Neural progenitor cell (in vitro differentiated cells): Measurements from ENCODE around the gene KLHL17. TPM values are rescaled to one million over a fixed set of nuclear protein-coding genes. Genes with fewer than 3 reads are reported as not detected.

Experiments
- DNase-seq: peaks from one replicate; pipeline ENCODE4 v3.0.0-alpha.2; 2016; ENCODE audit warnings: low spot score
- H2AFZ ChIP-seq: fragments of 200-600 bp; sonication (generic); replicated peaks from 2 replicates; pipeline ENCODE4 v1.6.1; 2016; ENCODE audit warnings: antibody characterized with exemption
- H3F3A ChIP-seq: fragments of 200-600 bp; sonication (generic); 2 replicates; pipeline ENCODE4 v1.6.1; 2016; ENCODE audit warnings: antibody characterized with exemption, low read depth
- H3K27ac ChIP-seq: fragments of 200-600 bp; sonication (generic); 2 replicates; pipeline ENCODE4 v1.5.1; 2016; ENCODE audit warnings: mild to moderate bottlenecking
- H3K27me3 ChIP-seq: fragments of 200-600 bp; sonication (generic); 2 replicates; pipeline ENCODE4 v1.6.1; 2016; ENCODE audit warnings: mild to moderate bottlenecking, moderate library complexity
- H3K36me3 ChIP-seq: fragments of 200-600 bp; sonication (generic); 2 replicates; pipeline ENCODE4 v1.5.1; 2016
- H3K4me1 ChIP-seq: fragments of 200-600 bp; sonication (generic); 2 replicates; pipeline ENCODE4 v1.6.1; 2016; ENCODE audit warnings: mixed run types
- H3K4me2 ChIP-seq: fragments of 200-600 bp; sonication (generic); 2 replicates; pipeline ENCODE4 v1.6.1; 2016
- H3K4me3 ChIP-seq: fragments of 200-600 bp; sonication (generic); 2 replicates; pipeline ENCODE4 v1.5.1; 2016
- H3K79me2 ChIP-seq: fragments of 200-600 bp; sonication (generic); 2 replicates; pipeline ENCODE4 v1.6.1; 2016; ENCODE audit warnings: low read depth
- H3K9ac ChIP-seq: fragments of 200-600 bp; sonication (generic); 2 replicates; pipeline ENCODE4 v1.6.1; 2016
- H3K9me3 ChIP-seq: fragments of 200-600 bp; sonication (generic); 2 replicates; pipeline ENCODE4 v1.5.1; 2016; ENCODE audit warnings: low read depth
- H4K20me1 ChIP-seq: fragments of 200-600 bp; sonication (generic); 2 replicates; pipeline ENCODE4 v1.6.1; 2016; ENCODE audit warnings: low read depth
- H3K27ac Mint-ChIP-seq: 3 replicates; pipeline ENCODE4 v1.8.0; 2021; ENCODE audit warnings: mixed read lengths
- H3K27me3 Mint-ChIP-seq: 2 replicates; pipeline ENCODE4 v1.8.0; 2022; ENCODE audit warnings: low read depth, mild to moderate bottlenecking, inconsistent platforms, moderate library complexity, mixed read lengths; ENCODE audit not compliant: insufficient read depth
- H3K36me3 Mint-ChIP-seq: 3 replicates; pipeline ENCODE4 v1.8.0; 2021; ENCODE audit warnings: mixed read lengths
- H3K4me1 Mint-ChIP-seq: 3 replicates; pipeline ENCODE4 v1.8.0; 2021; ENCODE audit warnings: mixed read lengths
- H3K4me3 Mint-ChIP-seq: 3 replicates; pipeline ENCODE4 v1.8.0; 2021; ENCODE audit warnings: mild to moderate bottlenecking, moderate library complexity, mixed read lengths
- H3K9me3 Mint-ChIP-seq: 3 replicates; pipeline ENCODE4 v1.8.0; 2020; ENCODE audit warnings: mixed read lengths
- EZH2 ChIP-seq: fragments of 200-600 bp; sonication (generic); IDR thresholded peaks from 2 replicates; pipeline ENCODE4 v1.6.1; 2017; ENCODE audit warnings: antibody characterized with exemption, mild to moderate bottlenecking, moderate library complexity
- EZH2phosphoT487 ChIP-seq: fragments of 200-600 bp; sonication (generic); IDR thresholded peaks from 2 replicates; pipeline ENCODE4 v1.6.1; 2017; ENCODE audit warnings: antibody characterized with exemption
- total RNA-seq: library from RNA; depleted of rRNA; stranded (reverse); fragments of >200 nt; gene quantifications from 2 replicates; pipeline ENCODE4 v1.2.3, GENCODE V29; 2015; ENCODE audit warnings: low replicate concordance
- TF ChIP-seq, protein P1 (sequence below): fragments of 200-600 bp; sonication (generic); IDR thresholded peaks from 2 replicates; pipeline ENCODE4 v1.5.1; 2017; ENCODE audit warnings: antibody characterized with exemption, mild to moderate bottlenecking

KLHL17 gene
- total RNA-seq, 1 donor from 2014 or later = 10.7 TPM

DNA sequence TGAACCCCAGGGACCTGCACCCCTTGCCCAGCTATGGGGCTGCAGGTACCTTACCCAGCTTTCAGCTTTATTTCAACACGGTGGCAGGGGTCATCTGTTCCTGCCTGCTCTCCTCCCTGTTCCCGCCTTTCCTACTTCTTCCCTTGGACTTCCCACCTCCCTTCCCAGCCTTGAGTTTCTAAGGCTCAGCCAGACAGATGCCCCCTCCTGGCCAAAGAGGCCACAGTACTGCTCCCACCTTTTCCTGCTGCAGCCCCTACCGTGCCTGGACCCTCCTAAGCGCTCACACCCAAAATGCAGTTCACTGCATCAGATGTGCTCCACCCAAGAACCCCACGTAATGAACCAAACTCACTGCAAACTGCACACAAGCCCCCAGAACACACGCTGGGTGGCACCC lies 9.0 kb upstream of the KLHL17 start:
- Histone ChIP-seq H3K79me2 (no peaks in the 10 kb centered on the region), H3K4me3 (no peak overlapping the region), H3K4me2 (no peak overlapping the region), H3F3A (no peaks in the 10 kb centered on the region), H2AFZ (no peak overlapping the region), H3K27ac (no peak overlapping the region), H3K4me1 (no peaks in the 10 kb centered on the region), H4K20me1 (peaks cover 62% of the 10 kb centered on the region), H3K9ac (no peak overlapping the region), H3K27me3 (no peaks in the 10 kb centered on the region), H3K9me3 (no peaks in the 10 kb centered on the region), H3K36me3 (no peaks in the 10 kb centered on the region)
- no peak overlapping the region for H3K27ac Mint-ChIP-seq
- peaks cover 9% of the 10 kb centered on the region for H3K27me3 Mint-ChIP-seq
- no peaks in the 10 kb centered on the region for H3K9me3 Mint-ChIP-seq
- H3K36me3 Mint-ChIP-seq = peaks cover 32% of the 10 kb centered on the region
- H3K4me3 Mint-ChIP-seq = peak overlapping the region; percentile 44
- TF ChIP-seq EZH2phosphoT487 = no peak
- TF ChIP-seq, protein P1, sequence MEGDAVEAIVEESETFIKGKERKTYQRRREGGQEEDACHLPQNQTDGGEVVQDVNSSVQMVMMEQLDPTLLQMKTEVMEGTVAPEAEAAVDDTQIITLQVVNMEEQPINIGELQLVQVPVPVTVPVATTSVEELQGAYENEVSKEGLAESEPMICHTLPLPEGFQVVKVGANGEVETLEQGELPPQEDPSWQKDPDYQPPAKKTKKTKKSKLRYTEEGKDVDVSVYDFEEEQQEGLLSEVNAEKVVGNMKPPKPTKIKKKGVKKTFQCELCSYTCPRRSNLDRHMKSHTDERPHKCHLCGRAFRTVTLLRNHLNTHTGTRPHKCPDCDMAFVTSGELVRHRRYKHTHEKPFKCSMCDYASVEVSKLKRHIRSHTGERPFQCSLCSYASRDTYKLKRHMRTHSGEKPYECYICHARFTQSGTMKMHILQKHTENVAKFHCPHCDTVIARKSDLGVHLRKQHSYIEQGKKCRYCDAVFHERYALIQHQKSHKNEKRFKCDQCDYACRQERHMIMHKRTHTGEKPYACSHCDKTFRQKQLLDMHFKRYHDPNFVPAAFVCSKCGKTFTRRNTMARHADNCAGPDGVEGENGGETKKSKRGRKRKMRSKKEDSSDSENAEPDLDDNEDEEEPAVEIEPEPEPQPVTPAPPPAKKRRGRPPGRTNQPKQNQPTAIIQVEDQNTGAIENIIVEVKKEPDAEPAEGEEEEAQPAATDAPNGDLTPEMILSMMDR = peak; percentile 52
- DNase-seq = peak; percentile 58
- H3K4me1 Mint-ChIP-seq = peaks cover 3% of the 10 kb centered on the region

DNA sequence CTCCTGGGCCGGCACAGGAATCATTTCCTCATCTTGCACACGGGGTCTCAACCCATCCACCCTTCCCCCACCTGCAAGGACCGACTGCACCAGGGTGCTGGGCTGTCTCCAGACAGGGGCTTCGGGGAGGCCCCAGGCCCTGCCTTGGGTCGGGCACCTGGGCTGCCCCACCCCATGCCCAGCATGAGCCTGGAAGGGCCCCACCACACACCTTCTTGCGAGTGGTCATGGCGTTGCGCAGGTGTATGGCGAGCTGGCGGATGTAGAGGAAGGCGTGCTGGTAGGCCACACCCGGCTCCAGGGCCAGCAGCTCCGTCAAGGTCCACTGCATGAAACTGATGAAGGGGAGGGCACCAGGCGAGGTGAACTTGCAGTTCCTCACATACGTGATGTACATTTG lies 8.2 kb upstream of the KLHL17 start:
- H3K27ac Mint-ChIP-seq = no peak overlapping the region
- no peak overlapping the region for H3K4me2 ChIP-seq

DNA sequence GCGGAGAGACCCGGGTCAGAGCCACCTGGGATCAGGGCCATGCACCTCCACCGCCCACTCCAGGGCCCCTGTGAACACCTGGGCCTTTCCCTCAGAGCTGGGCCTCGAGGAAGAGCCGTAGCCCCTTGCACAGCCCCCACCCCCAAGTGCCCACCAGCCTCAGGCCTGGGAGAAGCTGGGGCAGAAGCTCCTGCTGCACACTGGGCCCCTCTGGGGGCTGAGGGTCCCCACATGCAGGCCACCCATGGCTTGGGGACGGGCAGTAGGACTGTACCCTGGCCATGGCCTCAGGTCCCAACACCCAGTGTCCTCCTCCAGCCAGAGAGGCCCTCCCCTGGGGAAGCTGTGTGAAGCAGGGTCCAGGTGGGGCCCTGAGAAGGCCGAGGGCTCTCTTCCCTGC lies 7.8 kb upstream of the KLHL17 start:
- peaks cover 6% of the 10 kb centered on the region for H3K27me3 Mint-ChIP-seq
- H3K4me1 Mint-ChIP-seq = peaks cover 6% of the 10 kb centered on the region
- Histone ChIP-seq H2AFZ (no peak overlapping the region), H3K27me3 (no peaks in the 10 kb centered on the region), H3K36me3 (no peaks in the 10 kb centered on the region), H3K4me2 (no peak overlapping the region), H3K4me1 (no peaks in the 10 kb centered on the region), H4K20me1 (peaks cover 56% of the 10 kb centered on the region), H3K79me2 (peaks cover 8% of the 10 kb centered on the region), H3K4me3 (no peak overlapping the region), H3K9ac (no peak overlapping the region), H3K27ac (no peak overlapping the region), H3K9me3 (no peaks in the 10 kb centered on the region), H3F3A (no peaks in the 10 kb centered on the region)
- no peak for DNase-seq
- H3K36me3 Mint-ChIP-seq = peaks cover 29% of the 10 kb centered on the region
- H3K9me3 Mint-ChIP-seq = no peaks in the 10 kb centered on the region
- no peak overlapping the region for H3K4me3 Mint-ChIP-seq
- no peak overlapping the region for H3K27ac Mint-ChIP-seq
- TF ChIP-seq EZH2 = no peak
- TF ChIP-seq, protein P1 = no peak
- TF ChIP-seq EZH2phosphoT487 = no peak

More for the DNA sequence above, 8.2 kb upstream of the KLHL17 start:
- no peaks in the 10 kb centered on the region for H3F3A ChIP-seq
- peaks cover 4% of the 10 kb centered on the region for H3K79me2 ChIP-seq
- no peak for DNase-seq
- TF ChIP-seq EZH2phosphoT487 (no peak), EZH2 (no peak)
- TF ChIP-seq, protein P1 = no peak
- Mint-ChIP-seq H3K36me3 (peaks cover 28% of the 10 kb centered on the region), H3K4me1 (peaks cover 3% of the 10 kb centered on the region), H3K4me3 (no peak overlapping the region), H3K27me3 (peaks cover 6% of the 10 kb centered on the region), H3K9me3 (no peaks in the 10 kb centered on the region)
- H3K4me1 ChIP-seq = no peaks in the 10 kb centered on the region
- no peak overlapping the region for H3K9ac ChIP-seq
- H4K20me1 ChIP-seq = peaks cover 56% of the 10 kb centered on the region
- no peak overlapping the region for H2AFZ ChIP-seq
- no peaks in the 10 kb centered on the region for H3K9me3 ChIP-seq
- H3K4me3 ChIP-seq = no peak overlapping the region
- H3K36me3 ChIP-seq = no peaks in the 10 kb centered on the region
- no peaks in the 10 kb centered on the region for H3K27me3 ChIP-seq
- no peak overlapping the region for H3K27ac ChIP-seq
